HG02938 (cell line): ENCODE results near the gene TBC1D16.

Source experiments
- ATAC-seq: cut with Tn5 transposase; IDR thresholded peaks from one replicate; pipeline ENCODE4 v1.9.1; 2021; ENCODE audit warnings: mild to moderate bottlenecking, moderate library complexity; ENCODE audit not compliant: unreplicated experiment

Gene TBC1D16

DNA sequence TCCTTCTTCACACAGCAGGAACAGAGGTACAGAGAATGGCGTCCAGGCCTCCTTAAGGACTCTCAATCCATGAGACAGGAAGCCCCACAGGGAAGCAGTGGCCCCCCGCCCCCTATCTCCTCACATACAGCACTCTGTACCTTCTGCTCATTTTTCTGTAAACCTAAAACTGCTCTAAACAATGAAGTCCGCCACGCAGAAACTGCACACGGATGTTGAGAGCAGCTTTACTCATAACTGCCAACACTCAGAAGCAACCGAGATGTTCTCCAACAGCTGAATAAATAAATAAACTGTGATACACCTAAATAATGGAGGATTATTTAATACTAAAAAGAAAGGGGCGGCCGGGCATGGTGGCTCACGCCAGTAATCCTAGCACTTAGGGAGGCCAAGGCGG is 9.9 kb downstream of the TBC1D16 start:
- ATAC-seq: no peak

DNA sequence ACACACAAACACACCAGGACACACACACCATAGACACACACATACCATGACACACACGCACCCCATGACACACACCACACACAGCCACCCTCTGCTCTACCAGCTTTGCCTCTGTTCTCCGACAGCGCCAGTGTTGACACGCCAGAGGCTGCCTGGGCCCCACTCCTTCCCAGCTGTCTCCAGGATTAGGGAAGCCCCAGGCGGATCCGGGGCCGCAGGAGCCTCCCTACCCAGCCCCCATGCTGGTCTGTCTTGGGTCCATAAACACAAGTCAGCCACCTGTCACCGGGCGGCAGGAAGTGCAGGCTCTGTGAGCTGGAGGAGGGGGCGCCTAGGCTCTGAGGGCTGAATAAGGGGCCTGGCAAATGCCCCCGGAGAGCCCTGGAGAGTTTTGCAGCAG is 10.5 kb downstream of the TBC1D16 start:
- ATAC-seq: no peak

DNA sequence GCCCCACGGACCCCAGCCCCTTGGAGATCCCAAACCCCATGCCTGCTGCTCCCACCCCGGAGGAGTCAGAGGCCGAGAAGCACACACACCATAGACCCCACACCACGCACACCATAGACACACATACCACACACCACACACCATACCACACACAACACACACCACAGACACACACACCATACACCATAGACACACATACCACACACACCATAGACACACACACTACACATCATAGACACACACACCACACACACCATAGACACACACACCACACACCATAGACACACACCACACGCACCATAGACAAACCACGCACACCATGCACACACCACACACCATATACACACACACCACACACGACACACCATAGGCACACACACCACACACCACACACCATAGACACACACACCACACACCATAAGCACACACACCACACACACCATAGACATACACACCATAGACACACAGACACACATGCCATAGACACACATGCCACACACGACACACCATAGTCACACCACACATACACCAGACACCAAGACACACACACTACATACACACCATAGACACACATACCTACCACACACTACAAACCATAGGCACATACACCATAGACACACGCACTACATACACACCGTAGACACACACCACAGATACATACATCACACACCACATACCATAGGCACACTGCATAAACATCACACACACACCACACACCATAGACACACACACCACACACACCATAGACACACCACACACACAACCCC is 11.3 kb downstream of the TBC1D16 start:
- ATAC-seq: no peak

DNA sequence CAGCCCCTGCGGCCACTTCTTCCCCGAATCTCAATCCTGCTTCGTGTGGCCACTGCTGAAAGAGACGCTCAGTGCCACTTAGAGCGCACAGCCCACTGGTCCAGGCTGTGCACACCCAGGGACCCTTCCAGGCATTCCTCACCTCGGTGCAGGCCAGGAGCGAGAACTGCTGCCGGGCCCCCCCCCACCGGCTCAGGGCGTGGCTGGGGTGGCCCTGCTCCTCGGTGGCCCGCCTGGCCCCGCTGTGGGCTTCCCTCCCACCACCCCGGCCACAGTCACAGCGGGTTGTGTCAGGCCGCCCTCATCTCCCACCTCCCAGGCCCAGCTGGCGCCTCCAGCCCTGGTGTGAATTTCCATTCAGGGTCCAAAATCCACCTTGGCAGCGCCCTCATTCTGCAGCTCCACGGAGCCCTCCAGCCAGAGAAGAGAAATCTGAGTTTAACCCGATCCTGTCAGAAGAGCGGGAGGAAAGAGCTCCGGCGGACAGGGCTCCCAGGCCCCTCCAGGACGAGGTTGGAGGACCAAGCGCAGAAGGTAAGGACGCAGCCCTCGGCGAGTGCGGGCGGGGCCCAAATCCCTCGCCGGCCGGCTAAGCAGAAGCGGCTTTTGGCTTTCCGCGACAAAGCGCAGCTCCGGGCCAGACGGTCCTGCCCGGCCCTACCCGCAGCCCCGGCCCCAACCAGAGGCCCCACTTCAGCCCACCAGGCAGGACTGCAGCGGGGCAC is 12.0 kb downstream of the TBC1D16 start:
- no peak for ATAC-seq

DNA sequence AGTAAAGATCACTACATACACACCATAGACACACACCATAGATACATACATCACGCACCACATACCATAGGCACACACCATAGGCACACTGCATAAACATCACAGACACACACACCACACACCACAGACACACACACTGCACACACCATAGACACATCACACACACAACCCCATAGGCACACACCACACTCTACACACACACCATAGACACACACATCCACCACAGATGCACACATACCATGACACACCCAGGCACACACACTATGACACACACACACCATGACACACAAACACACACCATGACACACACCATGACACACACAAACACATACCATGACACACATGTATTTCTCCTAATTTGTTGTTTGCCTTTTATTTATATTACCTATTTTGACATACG is 14.1 kb downstream of the TBC1D16 start:
- ATAC-seq: no peak

DNA sequence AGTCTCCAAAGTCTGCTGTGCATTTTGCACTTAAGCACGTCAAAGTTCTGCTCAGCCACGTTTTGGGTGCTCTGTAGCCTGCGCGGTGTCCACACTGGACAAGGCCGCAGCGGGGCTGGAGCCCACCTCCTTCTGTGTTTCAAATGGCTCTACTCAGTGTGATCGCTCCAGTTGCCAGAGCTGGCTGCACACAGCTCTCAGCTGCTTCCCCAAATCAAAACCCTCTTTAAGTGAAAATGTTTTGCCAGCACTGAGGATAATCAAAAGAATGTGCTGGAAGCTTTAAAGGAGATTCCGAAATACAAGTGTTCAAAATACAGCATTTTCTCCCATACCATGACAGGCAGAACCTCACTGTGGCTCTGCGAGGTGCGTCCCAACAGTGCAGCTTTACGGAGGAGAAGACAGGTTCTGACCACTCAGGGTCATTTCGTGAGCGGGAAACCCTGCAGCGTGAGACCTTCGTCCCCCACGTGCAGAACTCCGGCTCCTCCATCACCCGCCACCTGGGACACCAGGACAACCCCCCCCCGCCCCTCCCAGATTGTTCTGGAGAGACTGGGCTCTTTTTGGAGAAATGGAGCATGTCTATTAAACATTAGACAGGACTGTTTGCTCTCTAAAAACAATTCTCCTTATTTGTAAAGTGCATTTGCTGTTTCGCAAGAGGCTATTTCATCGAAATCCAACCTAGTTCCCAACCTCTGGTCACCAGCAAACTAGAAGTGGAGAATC is 16.6 kb downstream of the TBC1D16 start:
- ATAC-seq: no peak

DNA sequence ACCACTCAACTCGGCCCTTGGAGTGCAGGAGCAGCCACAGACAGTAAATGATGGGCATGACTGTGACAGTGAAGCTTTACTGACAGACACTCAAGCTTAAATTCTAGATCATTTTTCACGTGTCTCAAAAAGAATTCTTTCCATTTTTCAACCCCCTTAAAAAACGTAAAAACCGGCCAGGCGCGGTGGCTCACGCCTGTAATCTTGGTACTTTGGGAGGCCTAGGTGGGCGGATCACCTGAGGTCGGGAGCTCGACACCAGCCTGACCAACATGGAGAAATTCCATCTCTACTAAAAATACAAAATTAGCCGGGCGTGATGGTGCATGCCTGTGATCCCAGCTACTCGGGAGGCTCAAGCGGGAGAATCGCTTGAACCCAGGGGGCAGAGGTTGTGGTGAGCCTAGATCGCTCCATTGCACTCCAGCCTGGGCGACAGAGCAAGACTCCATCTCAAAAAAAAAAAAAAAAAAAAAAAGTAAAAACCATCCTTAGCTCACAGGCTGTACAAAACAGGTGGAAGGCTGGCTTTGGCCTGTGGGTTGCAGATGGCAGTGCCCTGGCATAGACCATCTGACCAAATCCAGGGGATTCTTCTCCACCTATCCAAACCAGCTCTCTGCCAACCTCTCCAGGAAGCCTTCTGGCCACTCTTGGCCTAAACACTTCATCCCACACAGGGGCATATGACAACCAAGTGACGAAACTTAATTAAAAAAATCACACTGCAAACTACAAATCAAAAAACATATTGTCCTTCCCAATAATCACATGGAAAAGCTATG is 18.3 kb downstream of the TBC1D16 start:
- ATAC-seq: no peak

DNA sequence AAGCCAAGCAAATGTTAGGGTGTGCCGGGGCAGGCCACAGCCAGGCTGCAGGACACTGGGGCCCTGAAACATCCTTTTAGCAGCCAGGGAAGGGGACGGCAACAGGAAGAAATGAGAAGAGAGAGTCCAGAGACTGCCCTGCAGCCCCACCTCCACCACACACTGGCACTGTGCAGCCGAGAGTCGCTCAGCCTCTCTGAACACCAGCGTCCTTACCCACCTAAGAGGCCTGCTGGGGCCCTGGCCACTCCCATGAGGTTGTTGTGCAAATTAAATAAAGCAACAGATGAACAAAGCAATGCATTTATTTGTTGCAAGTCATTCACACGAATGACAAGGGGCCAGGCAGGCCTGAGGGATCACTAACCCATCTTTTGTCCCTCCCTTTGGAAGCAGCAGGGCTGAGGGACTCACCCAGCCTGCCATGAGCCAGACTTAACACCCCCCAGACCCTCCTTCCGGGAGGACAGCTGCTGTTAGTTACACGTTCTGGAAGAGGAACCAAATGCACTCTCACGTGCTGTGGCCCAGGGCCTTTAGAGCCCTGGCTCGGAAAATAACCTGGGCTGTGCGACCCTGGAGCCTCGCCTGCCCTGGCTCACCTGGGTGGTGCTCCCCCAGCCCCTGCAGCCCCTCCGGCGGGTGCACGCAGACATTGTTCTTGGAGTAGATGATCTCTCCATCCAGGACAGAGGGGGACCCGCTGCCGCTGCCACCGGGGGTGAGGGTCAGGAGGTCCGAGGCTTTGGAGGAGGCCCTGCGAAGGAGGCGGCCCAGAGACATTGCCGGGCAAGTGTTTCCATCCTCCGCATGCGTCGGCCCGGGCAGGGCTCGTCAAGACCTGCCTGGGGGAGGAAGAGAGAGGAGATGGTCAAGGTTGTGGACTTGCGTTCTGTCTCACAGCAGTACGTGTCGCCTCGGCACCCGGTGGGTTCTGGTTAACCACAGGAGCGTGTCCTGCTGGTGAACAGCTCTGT is 22.6 kb downstream of the TBC1D16 start:
- no peak for ATAC-seq

DNA sequence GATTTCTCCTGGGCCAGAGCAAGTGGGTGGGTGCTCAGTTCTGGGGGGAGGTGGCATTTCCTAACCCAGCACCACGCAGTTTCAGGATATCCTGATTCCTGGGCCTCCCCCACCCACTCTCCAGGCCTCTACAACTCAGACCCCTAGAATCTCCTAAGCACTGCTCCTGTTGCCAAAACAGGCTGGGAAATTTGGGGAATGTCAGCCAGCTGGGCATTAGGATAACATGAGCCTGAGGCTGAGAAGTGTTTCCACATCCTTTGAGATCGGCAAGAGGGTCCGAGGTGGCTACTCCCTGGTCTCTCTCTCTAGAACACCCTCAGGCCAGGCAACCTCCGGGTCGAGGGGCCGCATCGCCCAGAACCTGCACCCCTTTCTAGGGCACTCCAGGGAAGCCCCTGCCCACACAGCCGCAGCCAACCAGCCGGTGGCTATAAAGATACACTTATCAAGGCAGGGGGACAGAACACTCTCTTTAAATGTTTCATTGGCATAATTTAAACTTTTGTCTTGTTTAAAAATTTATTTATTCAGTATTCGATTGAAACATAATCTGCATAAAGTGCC is 23.6 kb downstream of the TBC1D16 start:
- ATAC-seq: no peak

DNA sequence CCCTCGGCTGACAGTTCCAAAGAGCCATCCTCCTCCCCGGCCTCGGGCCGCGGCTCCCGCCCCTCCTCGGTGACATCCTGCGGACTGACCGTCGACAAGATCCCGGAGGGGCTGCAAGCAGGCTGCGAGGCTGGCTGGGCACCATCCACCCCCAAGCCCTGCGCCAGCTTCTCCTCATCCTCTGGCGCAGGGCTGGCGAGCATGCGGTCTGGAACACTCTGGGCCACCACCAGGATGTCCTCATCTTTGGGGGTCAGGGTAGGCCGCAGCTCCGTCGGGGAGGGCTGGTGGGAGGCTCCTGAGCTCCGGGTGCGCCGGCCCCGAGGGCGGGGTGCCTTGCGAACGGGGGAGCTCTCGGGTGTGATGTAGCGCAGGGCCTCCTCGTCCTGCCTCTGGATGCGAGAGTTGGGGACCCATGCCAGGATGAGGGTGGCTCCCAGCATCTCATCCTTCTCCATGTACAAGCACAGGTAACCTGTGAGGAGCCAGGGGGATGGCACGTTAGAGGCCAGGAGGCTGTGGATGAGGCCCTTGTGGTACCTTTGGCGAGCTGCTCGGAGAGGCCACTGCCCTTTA is 25.3 kb downstream of the TBC1D16 start:
- no peak for ATAC-seq

DNA sequence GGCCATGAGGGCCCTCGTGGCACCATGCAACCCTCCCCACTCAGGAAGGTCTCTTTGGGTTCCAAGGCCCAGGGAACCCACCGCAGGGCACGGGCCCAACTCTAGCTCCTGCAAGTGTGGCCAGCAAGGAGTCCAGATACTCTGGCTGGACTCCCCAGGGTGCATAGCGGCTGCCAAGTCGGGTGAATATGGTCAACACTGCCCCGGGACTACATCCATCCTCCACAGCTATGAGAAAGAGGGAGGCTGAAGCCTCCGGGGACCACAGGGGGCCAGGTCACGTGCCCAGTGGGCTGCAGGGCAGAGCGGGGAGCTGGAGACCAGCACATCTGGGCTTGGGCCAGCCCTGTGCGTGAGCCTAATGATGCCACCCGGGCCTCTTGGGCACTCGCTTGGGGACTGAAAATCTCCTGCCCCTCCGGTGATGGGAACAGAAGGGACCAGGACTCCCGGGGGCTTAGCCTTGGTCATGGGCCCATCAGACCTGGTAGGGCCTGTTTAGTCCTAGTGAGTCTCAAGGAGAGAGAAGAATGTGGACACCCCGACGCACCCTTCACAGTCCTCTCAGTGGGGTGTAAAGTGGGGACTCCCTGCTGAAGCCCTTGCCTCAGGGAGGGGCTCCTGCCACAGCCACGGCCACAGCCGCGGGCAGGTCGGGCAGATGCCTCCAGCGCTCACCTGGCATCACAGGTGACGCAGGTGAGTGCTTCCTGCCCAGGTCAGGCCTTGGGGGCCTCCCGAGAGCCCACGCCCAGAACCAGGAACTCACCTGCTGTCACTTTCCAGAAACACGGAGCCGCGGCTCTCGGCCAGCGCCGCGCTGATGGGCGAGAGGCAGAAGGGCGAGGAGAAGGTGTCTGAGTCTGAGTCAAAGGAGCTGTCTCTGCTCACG is 26.0 kb downstream of the TBC1D16 start:
- no peak for ATAC-seq

DNA sequence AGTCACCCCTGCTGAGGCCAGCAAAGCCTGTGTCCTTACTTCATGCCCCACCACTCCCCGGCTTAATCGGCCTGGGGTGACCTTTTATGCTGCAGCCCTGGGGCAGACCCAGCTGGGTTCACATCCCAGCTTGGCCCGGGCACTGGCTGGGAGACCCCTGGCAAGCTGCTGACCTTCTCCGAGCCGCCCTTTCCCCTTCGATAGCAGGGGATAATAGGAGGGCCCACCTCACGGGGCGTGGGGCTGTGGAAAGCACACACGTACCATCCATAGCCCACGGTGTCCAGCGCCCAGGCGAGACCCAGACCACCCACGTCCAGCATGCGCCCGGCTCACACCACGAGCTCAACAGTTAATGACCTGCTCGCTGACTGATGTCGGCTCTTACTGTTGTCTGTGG is 26.8 kb downstream of the TBC1D16 start:
- no peak for ATAC-seq

DNA sequence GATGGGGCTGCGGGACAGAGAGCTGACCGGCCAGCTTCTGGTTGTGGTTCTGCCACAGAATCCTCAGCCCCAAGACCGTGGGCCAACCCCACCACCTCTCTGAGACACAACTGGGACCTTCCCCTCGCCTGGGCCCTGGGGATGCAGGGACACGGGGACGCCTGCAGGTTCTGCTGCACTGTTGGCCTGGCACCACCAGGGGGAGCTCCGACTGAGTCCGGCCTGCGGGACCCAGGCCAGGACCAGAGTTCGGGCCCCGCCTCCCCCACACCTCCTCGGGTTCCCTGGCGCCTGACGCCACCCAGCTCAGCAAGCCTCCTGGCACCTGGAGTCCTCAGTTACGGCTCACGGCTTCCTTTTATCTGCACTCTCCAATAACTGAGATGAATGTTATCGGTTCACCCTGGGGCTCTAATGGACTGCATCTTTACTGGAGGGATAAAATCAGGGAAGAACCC is 27.3 kb downstream of the TBC1D16 start:
- no peak for ATAC-seq

DNA sequence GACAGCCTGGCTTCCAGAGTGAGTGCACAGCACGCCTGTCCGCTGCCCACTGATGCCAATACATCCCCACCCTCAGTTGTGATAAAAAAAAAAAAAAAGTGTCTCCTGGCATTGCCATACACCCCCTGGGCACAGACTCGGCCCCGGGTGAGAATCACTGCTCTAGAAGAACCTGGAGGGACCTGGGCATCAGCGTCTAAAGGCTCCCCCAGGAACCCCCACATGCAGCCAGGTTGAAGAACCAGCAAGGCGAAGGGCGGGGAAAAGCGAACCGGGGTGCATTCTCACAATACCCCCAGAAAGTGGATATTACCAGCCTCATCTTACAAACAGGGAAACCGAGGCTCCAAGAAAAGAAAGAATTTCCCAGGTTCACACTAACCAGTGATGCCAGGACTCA is 27.7 kb downstream of the TBC1D16 start:
- no peak for ATAC-seq

DNA sequence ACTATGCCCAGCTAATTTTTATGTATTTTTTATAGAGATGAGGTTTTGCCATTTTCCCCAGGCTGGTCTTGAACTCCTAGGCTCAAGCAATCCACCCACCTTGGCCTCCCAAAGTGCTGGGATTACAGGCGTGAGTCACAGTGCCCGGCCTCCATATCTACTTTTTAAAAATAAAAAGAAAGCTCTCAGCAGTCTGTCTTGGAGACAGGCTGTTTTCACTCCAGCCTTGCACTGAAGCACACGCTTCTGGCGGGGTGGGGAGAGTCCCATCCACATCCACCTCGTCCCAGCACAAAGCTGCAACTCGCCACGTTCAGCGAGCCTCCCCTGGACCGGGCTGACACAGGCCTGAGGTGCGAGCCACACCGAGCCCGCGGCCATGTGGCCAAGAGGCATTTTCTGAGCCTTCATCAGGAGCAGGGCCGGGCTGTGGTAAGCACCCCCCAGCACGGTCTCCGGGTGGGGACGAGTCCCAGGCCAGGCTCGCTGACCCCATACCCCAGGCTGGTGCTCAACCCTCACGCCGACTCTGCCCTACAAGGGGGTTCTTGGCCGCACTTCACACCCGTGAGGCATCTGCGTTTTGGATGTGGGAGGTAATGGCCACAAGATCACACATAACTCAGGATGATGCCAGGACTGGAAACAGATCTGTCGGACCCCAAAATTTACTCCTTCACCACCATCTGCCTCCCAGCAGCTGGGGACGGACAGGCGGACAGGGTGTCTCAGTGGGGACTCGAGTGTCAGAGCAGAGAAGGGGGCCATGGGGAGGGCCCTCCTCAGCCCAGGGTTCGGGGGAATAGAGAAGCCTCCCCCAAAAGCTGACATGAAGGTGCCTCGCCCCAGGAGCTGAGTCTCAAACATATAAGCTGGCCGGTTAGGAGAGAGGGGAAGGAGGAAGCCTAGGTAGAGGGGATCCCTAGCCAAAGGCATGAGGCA is 28.6 kb downstream of the TBC1D16 start:
- ATAC-seq: no peak

DNA sequence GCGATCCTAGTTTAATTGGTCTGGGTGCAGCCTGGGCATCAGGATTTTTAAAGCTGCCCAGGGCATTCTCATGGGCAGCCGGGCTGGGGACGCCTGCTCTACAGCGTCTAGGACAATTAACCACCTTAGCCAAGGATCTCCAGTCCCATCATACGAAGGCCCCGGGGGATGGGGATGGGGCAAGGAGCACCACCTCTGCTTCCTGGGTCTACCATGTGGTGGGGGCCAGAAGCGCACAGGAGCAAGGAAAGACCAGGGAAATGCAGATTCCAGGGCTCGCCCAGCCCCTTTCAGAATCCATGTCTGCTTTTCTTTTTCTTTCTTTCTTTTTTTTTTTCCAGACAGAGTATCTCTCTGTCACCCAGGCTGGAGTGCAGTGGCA is 29.3 kb downstream of the TBC1D16 start:
- ATAC-seq: no peak
